Measurements from ENCODE around the gene FGD5.

- no peak for TF ChIP-seq POLR2AphosphoS5 (IDR thresholded peaks at IDR 0.05; ENCODE audit: low read depth, low read length)
- TF ChIP-seq SIN3A (IDR thresholded peaks at IDR 0.05; ENCODE audit: borderline replicate concordance, insufficient read depth, low read length): no peak
Observed at GRCh38 chr3:14920536-14920935, 101.8 kb downstream of the FGD5 start.

Measured in PFSK-1 (cell line).